ENCODE data around the gene NDEL1.

GRCh38 chr17:8451933-8452614, 16.4 kb downstream of the NDEL1 start:
- TF ChIP-seq CTCF (conservative IDR thresholded peaks at IDR 0.05; ENCODE audit: low read depth, low read length) (no peak), EZH2 (IDR thresholded peaks at IDR 0.05; ENCODE audit: borderline replicate concordance, low read depth, low read length, poor library complexity, severe bottlenecking) (no peak)

Measured in A673 (cell line).